HepG2 (cell line): ENCODE measurements around the gene ZNF385B. TPM values are rescaled to one million over a fixed set of nuclear protein-coding genes. Genes with fewer than 3 reads are reported as not detected.

ENCODE experiments used
- FOXA3 ChIP-seq: IDR thresholded peaks from 2 replicates; pipeline ENCODE4 v1.6.1; 2016; ENCODE audit warnings: missing genetic modification reagents, missing compliant biosample characterization
- GATAD2A ChIP-seq: IDR thresholded peaks from 2 replicates; pipeline ENCODE4 v1.6.1; 2016
- GTF2F1 ChIP-seq: fragments of 150-350 bp; IDR thresholded peaks from 2 replicates; pipeline ENCODE4 v1.6.1; 2014; ENCODE audit warnings: low read length
- IRX3 ChIP-seq: sonication (generic); formaldehyde crosslinking; IDR thresholded peaks from 2 replicates; pipeline ENCODE4 v1.8.1; 2023; ENCODE audit warnings: mild to moderate bottlenecking, low read depth, missing genetic modification reagents, borderline replicate concordance
- SALL1 ChIP-seq: sonication (generic); formaldehyde crosslinking; IDR thresholded peaks from 2 replicates; pipeline ENCODE4 v1.8.0; 2022; ENCODE audit warnings: mild to moderate bottlenecking, missing genetic modification reagents
- SOX6 ChIP-seq, 2 experiments: fragments of 450-650 bp in 1 of 2; sonication (generic) in 1 of 2; formaldehyde crosslinking in 1 of 2; IDR thresholded peaks; 2 replicates each; pipeline versions ENCODE4 v1.4.0 to v1.6.1; 2017 to 2020; ENCODE audit warnings: antibody characterized with exemption in 1 of 2, mild to moderate bottlenecking in 1 of 2, missing genetic modification reagents in 1 of 2
- ZMYM4 ChIP-seq: sonication (generic); formaldehyde crosslinking; IDR thresholded peaks from 2 replicates; pipeline ENCODE4 v1.8.1; 2023; ENCODE audit warnings: mild to moderate bottlenecking, missing genetic modification reagents
- ZNF337 ChIP-seq: sonication (generic); formaldehyde crosslinking; IDR thresholded peaks from 2 replicates; pipeline ENCODE4 v1.5.1; 2020; ENCODE audit warnings: missing genetic modification reagents, low read depth, mild to moderate bottlenecking, borderline replicate concordance
- ZNF44 ChIP-seq: sonication (generic); formaldehyde crosslinking; IDR thresholded peaks from 2 replicates; pipeline ENCODE4 v1.5.1; 2020; ENCODE audit warnings: mild to moderate bottlenecking, missing genetic modification reagents
- ZNF83 ChIP-seq: sonication (generic); formaldehyde crosslinking; IDR thresholded peaks from 2 replicates; pipeline ENCODE4 v1.4.0; 2020; ENCODE audit warnings: missing genetic modification reagents, mild to moderate bottlenecking, borderline replicate concordance
- polyA plus RNA-seq, 8 experiments: library from polyadenylated mRNA; depleted of rRNA in 3 of 8; stranded (reverse) in 7 of 8; unstranded in 1 of 8; fragments of >200 nt; fragmentation: Illumina TruSeq in 4 of 8; extraction: Trizol in 4 of 8; gene quantifications; 2 replicates each; pipeline versions ENCODE4 v1.2.1 to v1.2.3, GENCODE V29; 2011 to 2016; ENCODE audit warnings: low read depth in 4 of 8, missing spikeins in 1 of 8, mixed read lengths in 1 of 8; ENCODE audit not compliant: insufficient read depth in 1 of 8
- total RNA-seq, 5 experiments: library from RNA; depleted of rRNA; stranded (reverse); fragments of >200 nt; fragmentation: Illumina TruSeq; extraction: Trizol; gene quantifications; 2 replicates each; pipeline ENCODE4 v1.2.3, GENCODE V29; 2016; ENCODE audit warnings: low read depth in 1 of 5
- TF ChIP-seq, protein P1 (sequence below), 2 experiments: sonication (generic) in 1 of 2; formaldehyde crosslinking in 1 of 2; IDR thresholded peaks; 2 replicates each; pipeline versions ENCODE4 v1.5.1 to v1.6.1; 2011 to 2020; ENCODE audit warnings: borderline replicate concordance in 1 of 2, low read depth in 1 of 2, low read length in 1 of 2, mild to moderate bottlenecking in 1 of 2, missing genetic modification reagents in 1 of 2, moderate library complexity in 1 of 2
- TF ChIP-seq, protein P2 (sequence below): sonication (generic); IDR thresholded peaks from 2 replicates; pipeline ENCODE4 v1.6.1; 2016; ENCODE audit warnings: low read depth, borderline replicate concordance
- TF ChIP-seq, protein P3 (sequence below): IDR thresholded peaks from 2 replicates; pipeline ENCODE4 v1.4.0; 2020; ENCODE audit warnings: mild to moderate bottlenecking, missing genetic modification reagents
- TF ChIP-seq, protein P4 (sequence below): IDR thresholded peaks from 2 replicates; pipeline ENCODE4 v1.6.1; 2016
- TF ChIP-seq, protein P5 (sequence below): sonication (generic); formaldehyde crosslinking; IDR thresholded peaks from 2 replicates; pipeline ENCODE4 v1.5.1; 2020; ENCODE audit warnings: mild to moderate bottlenecking, missing genetic modification reagents

ZNF385B gene
- total and polyA plus RNA-seq, 2 of the 13 experiments (the other 11 are each of a cell fraction or from before 2014, with no cell fraction given): 3.3 to 6.7 TPM

DNA sequence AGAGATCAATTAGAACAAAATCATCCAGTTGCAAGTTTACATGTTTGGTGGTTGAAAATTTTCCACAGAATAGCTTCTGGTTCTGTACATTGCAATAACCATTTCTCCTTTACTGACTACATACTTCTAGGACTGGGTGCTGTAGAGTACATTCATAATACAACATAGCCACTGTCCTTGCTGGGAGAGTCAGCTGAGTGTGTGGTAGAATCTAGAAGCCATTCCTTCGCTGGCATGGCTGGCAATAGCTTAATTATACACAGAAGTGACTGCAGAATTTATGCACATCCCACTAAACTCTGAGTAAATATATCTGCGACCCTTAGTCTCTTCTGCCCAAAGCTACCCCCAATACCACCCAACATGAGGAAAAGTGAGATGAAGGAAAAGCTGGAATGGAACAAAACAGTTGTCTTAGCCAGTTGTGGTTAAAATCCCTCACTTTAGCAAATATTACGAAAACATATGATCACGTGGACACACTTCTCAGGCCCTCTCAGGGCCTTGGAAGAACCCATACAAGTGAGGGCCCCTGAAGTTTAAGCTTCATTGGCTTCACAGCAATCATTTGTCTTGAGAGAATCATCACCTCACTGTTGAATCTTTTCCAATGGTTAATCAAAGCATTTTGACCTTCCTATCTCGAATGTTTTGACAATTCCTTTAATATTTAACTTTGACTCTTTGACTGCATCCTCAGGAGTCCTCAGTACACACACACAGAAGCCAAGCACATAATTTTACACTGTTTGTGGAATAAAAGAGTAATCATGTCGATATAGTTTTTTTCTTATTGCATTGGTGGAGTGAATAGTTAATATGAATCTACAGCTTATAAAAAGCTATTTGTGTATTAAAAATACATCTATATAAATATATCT is 225.1 kb downstream of the ZNF385B start (continued):
- no peak for TF ChIP-seq ZNF83 (CRISPR knock-in tag)
- no peak for TF ChIP-seq GTF2F1
- 0 out of 2 replicates have a peak, but pooled peaks have one; percentile 25 for TF ChIP-seq IRX3
- TF ChIP-seq, protein P1, sequence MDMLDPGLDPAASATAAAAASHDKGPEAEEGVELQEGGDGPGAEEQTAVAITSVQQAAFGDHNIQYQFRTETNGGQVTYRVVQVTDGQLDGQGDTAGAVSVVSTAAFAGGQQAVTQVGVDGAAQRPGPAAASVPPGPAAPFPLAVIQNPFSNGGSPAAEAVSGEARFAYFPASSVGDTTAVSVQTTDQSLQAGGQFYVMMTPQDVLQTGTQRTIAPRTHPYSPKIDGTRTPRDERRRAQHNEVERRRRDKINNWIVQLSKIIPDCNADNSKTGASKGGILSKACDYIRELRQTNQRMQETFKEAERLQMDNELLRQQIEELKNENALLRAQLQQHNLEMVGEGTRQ (IDR thresholded peaks at IDR 0.05; ENCODE audit: low read depth, low read length): peak; percentile 31; the same call in 1 of the 2 replicates
- TF ChIP-seq, protein P1 (CRISPR knock-in tag; IDR thresholded peaks at IDR 0.05; ENCODE audit: borderline replicate concordance): peak; percentile 61; the same call in 1 of the 2 replicates
- TF ChIP-seq, protein P2, sequence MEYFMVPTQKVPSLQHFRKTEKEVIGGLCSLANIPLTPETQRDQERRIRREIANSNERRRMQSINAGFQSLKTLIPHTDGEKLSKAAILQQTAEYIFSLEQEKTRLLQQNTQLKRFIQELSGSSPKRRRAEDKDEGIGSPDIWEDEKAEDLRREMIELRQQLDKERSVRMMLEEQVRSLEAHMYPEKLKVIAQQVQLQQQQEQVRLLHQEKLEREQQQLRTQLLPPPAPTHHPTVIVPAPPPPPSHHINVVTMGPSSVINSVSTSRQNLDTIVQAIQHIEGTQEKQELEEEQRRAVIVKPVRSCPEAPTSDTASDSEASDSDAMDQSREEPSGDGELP: peak; percentile 26; the same call in 1 of the 2 replicates
- TF ChIP-seq, protein P3, sequence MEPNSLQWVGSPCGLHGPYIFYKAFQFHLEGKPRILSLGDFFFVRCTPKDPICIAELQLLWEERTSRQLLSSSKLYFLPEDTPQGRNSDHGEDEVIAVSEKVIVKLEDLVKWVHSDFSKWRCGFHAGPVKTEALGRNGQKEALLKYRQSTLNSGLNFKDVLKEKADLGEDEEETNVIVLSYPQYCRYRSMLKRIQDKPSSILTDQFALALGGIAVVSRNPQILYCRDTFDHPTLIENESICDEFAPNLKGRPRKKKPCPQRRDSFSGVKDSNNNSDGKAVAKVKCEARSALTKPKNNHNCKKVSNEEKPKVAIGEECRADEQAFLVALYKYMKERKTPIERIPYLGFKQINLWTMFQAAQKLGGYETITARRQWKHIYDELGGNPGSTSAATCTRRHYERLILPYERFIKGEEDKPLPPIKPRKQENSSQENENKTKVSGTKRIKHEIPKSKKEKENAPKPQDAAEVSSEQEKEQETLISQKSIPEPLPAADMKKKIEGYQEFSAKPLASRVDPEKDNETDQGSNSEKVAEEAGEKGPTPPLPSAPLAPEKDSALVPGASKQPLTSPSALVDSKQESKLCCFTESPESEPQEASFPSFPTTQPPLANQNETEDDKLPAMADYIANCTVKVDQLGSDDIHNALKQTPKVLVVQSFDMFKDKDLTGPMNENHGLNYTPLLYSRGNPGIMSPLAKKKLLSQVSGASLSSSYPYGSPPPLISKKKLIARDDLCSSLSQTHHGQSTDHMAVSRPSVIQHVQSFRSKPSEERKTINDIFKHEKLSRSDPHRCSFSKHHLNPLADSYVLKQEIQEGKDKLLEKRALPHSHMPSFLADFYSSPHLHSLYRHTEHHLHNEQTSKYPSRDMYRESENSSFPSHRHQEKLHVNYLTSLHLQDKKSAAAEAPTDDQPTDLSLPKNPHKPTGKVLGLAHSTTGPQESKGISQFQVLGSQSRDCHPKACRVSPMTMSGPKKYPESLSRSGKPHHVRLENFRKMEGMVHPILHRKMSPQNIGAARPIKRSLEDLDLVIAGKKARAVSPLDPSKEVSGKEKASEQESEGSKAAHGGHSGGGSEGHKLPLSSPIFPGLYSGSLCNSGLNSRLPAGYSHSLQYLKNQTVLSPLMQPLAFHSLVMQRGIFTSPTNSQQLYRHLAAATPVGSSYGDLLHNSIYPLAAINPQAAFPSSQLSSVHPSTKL (CRISPR knock-in tag): peak; percentile 54
- TF ChIP-seq ZMYM4: peak; percentile 71; the same call in 1 of the 2 replicates
- 0 out of 2 replicates have a peak, but pooled peaks have one; percentile 6 for TF ChIP-seq FOXA3 (CRISPR knock-in tag)
- TF ChIP-seq ZNF44: 0 out of 2 replicates have a peak, but pooled peaks have one; percentile 58
- TF ChIP-seq ZNF337 (CRISPR knock-in tag): 0 out of 2 replicates have a peak, but pooled peaks have one; percentile 34
- TF ChIP-seq GATAD2A (CRISPR knock-in tag): peak; percentile 74
- TF ChIP-seq, protein P4, sequence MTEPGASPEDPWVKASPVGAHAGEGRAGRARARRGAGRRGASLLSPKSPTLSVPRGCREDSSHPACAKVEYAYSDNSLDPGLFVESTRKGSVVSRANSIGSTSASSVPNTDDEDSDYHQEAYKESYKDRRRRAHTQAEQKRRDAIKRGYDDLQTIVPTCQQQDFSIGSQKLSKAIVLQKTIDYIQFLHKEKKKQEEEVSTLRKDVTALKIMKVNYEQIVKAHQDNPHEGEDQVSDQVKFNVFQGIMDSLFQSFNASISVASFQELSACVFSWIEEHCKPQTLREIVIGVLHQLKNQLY (CRISPR knock-in tag): 0 out of 2 replicates have a peak, but pooled peaks have one; percentile 25
- TF ChIP-seq SOX6 (IDR thresholded peaks at IDR 0.05): no peak
- TF ChIP-seq SOX6 (CRISPR knock-in tag; IDR thresholded peaks at IDR 0.05): peak; percentile 64
- TF ChIP-seq, protein P5, sequence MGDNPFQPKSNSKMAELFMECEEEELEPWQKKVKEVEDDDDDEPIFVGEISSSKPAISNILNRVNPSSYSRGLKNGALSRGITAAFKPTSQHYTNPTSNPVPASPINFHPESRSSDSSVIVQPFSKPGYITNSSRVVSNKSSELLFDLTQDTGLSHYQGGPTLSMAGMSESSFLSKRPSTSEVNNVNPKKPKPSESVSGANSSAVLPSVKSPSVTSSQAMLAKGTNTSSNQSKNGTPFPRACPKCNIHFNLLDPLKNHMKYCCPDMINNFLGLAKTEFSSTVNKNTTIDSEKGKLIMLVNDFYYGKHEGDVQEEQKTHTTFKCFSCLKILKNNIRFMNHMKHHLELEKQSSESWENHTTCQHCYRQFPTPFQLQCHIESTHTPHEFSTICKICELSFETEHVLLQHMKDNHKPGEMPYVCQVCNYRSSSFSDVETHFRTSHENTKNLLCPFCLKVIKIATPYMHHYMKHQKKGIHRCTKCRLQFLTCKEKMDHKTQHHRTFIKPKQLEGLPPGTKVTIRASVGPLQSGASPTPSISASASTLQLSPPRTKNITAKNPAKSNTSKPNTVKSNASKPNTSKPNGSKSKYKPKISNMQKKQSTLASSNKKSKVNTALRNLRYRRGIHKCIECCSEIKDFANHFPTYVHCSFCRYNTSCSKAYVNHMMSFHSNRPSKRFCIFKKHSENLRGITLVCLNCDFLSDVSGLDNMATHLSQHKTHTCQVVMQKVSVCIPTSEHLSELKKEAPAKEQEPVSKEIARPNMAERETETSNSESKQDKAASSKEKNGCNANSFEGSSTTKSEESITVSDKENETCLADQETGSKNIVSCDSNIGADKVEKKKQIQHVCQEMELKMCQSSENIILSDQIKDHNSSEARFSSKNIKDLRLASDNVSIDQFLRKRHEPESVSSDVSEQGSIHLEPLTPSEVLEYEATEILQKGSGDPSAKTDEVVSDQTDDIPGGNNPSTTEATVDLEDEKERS (CRISPR knock-in tag): peak; percentile 17; the same call in 1 of the 2 replicates
- no peak for TF ChIP-seq SALL1 (CRISPR knock-in tag)
- TF ChIP-seq, all 625 proteins: peak for 17
